Measurements from ENCODE around the gene PHF23. TPM values are rescaled to one million over a fixed set of nuclear protein-coding genes. Genes with fewer than 3 reads are reported as not detected.

PHF23 gene
- total and polyA plus RNA-seq, 11 donors, result 13.7 to 36.7 (median 23.0) TPM

MicroRNAs encoded within 50 kb of the gene (microRNA counts, 767-probe panel; counts per million panel counts)
- microRNA hsa-miR-324-3p, result 0 to 71.6 counts per million in 2 donors
- 2,601 to 2,684 counts per million in 2 donors for microRNA hsa-miR-324-5p

Small RNA genes within 50 kb of the gene (microRNA-seq; reads per million reads assigned to microRNA genes)
- gene MIR324, result 509 to 1,056 (median 1,017) reads per million in 4 donors

Other genes with a start within 250 kb of the PHF23 start
Only the 30 nearest of the 36 such genes appear.
- 1 to 10 TPM in 8 of 9 donors, under 1 TPM in 1; 0.83 to 2.1 (median 1.1) TPM for gene SLC16A13, start 203.4 kb downstream of the PHF23 start, total RNA-seq
- gene SLC16A13, start 203.4 kb downstream of the PHF23 start, polyA plus RNA-seq, result under 1 TPM; 0.87 to 0.95 TPM
- gene SLC16A11, start 195.4 kb downstream of the PHF23 start, total RNA-seq, result under 1 TPM in 8 of 9 donors, not detected in 1; 0.19 to 1.00 (median 0.79) TPM
- 1 to 10 TPM in 1 of 2 donors, under 1 TPM in 1; 0.68 to 1.4 TPM for gene SLC16A11, start 195.4 kb downstream of the PHF23 start, polyA plus RNA-seq
- 10 to 100 TPM in 2 of 9 donors, 1 to 10 TPM in 7; 1.5 to 30.1 (median 3.5) TPM for gene CLEC10A, start 159.2 kb downstream of the PHF23 start, total RNA-seq
- 1 to 10 TPM; 1.8 to 2.7 TPM for gene CLEC10A, start 159.2 kb downstream of the PHF23 start, polyA plus RNA-seq
- 1 to 10 TPM in 1 of 9 donors, under 1 TPM in 2, not detected in 6; 0.29 to 2.1 (median 0.39) TPM for gene ASGR2, start 124.6 kb downstream of the PHF23 start, total RNA-seq
- under 1 TPM in 1 of 2 donors, not detected in 1; 0.28 TPM for gene ASGR2, start 124.6 kb downstream of the PHF23 start, polyA plus RNA-seq
- gene ASGR1, start 60.1 kb downstream of the PHF23 start, total RNA-seq, result 1 to 10 TPM in 3 of 9 donors, under 1 TPM in 3, not detected in 3; 0.23 to 3.5 (median 0.72) TPM
- gene ASGR1, start 60.1 kb downstream of the PHF23 start, polyA plus RNA-seq, result under 1 TPM; 0.19 to 0.64 TPM
- 10 to 100 TPM; 12.0 to 24.3 (median 16.6) TPM for gene DLG4, start 19.6 kb downstream of the PHF23 start, total RNA-seq
- 10 to 100 TPM in 1 of 2 donors, 1 to 10 TPM in 1; 5.3 to 15.5 TPM for gene DLG4, start 19.6 kb downstream of the PHF23 start, polyA plus RNA-seq
- 1,000 to 10,000 TPM in 7 of 9 donors, 100 to 1,000 TPM in 2; 874 to 2,110 (median 1,385) TPM for gene ACADVL, start 19.5 kb downstream of the PHF23 start, total RNA-seq
- 1,000 to 10,000 TPM in 1 of 2 donors, 100 to 1,000 TPM in 1; 601 to 2,758 TPM for gene ACADVL, start 19.5 kb downstream of the PHF23 start, polyA plus RNA-seq
- 10 to 100 TPM; 14.0 to 28.6 (median 17.8) TPM for gene DVL2, start 4.9 kb downstream of the PHF23 start, total RNA-seq
- gene DVL2, start 4.9 kb downstream of the PHF23 start, polyA plus RNA-seq, result 10 to 100 TPM; 13.0 to 15.6 TPM
- gene GABARAP, start 3.0 kb upstream of the PHF23 start, total RNA-seq, result 100 to 1,000 TPM; 293 to 591 (median 491) TPM
- gene GABARAP, start 3.0 kb upstream of the PHF23 start, polyA plus RNA-seq, result 100 to 1,000 TPM; 580 to 674 TPM
- gene CTDNEP1, start 12.3 kb upstream of the PHF23 start, total RNA-seq, result 100 to 1,000 TPM in 6 of 9 donors, 10 to 100 TPM in 3; 54.0 to 126 (median 107) TPM
- 100 to 1,000 TPM in 1 of 2 donors, 10 to 100 TPM in 1; 54.4 to 120 TPM for gene CTDNEP1, start 12.3 kb upstream of the PHF23 start, polyA plus RNA-seq
- 10 to 100 TPM; 28.0 to 87.2 (median 52.6) TPM for gene ELP5, start 12.8 kb upstream of the PHF23 start, total RNA-seq
- gene ELP5, start 12.8 kb upstream of the PHF23 start, polyA plus RNA-seq, result 10 to 100 TPM; 33.5 to 47.0 TPM
- gene CLDN7, start 23.0 kb upstream of the PHF23 start, total RNA-seq, result 1 to 10 TPM in 5 of 9 donors, under 1 TPM in 2, not detected in 2; 0.36 to 2.6 (median 2.0) TPM
- gene CLDN7, start 23.0 kb upstream of the PHF23 start, polyA plus RNA-seq, result 1 to 10 TPM; 1.1 to 1.3 TPM
- gene SLC2A4, start 42.3 kb upstream of the PHF23 start, total RNA-seq, result 100 to 1,000 TPM in 7 of 9 donors, 10 to 100 TPM in 2; 82.0 to 184 (median 172) TPM
- gene SLC2A4, start 42.3 kb upstream of the PHF23 start, polyA plus RNA-seq, result 100 to 1,000 TPM in 1 of 2 donors, 10 to 100 TPM in 1; 48.5 to 107 TPM
- gene YBX2, start 55.2 kb upstream of the PHF23 start, total RNA-seq, result 1 to 10 TPM in 1 of 9 donors, under 1 TPM in 8; 0.32 to 1.6 (median 0.56) TPM
- 1 to 10 TPM in 1 of 2 donors, under 1 TPM in 1; 0.43 to 2.0 TPM for gene YBX2, start 55.2 kb upstream of the PHF23 start, polyA plus RNA-seq
- gene EIF5A, start 68.2 kb upstream of the PHF23 start, total RNA-seq, result 100 to 1,000 TPM; 120 to 500 (median 257) TPM
- 100 to 1,000 TPM; 403 to 934 TPM for gene EIF5A, start 68.2 kb upstream of the PHF23 start, polyA plus RNA-seq
- gene GPS2, start 75.9 kb upstream of the PHF23 start, total RNA-seq, result 100 to 1,000 TPM in 1 of 9 donors, 10 to 100 TPM in 8; 51.0 to 118 (median 61.2) TPM
- 10 to 100 TPM; 81.6 to 88.4 TPM for gene GPS2, start 75.9 kb upstream of the PHF23 start, polyA plus RNA-seq
- gene NEURL4, start 89.9 kb upstream of the PHF23 start, total RNA-seq, result 10 to 100 TPM; 13.6 to 39.2 (median 27.6) TPM
- 10 to 100 TPM; 23.0 to 29.6 TPM for gene NEURL4, start 89.9 kb upstream of the PHF23 start, polyA plus RNA-seq
- gene ACAP1, start 97.1 kb upstream of the PHF23 start, total RNA-seq, result 10 to 100 TPM in 5 of 9 donors, 1 to 10 TPM in 3, under 1 TPM in 1; 0.88 to 24.2 (median 16.4) TPM
- gene ACAP1, start 97.1 kb upstream of the PHF23 start, polyA plus RNA-seq, result 1 to 10 TPM; 2.6 to 6.1 TPM
- gene KCTD11, start 112.7 kb upstream of the PHF23 start, total RNA-seq, result 1 to 10 TPM; 3.4 to 9.0 (median 5.9) TPM
- gene KCTD11, start 112.7 kb upstream of the PHF23 start, polyA plus RNA-seq, result 1 to 10 TPM; 6.4 to 9.6 TPM
- not detected for gene TMEM95, start 115.7 kb upstream of the PHF23 start, total RNA-seq
- not detected for gene TMEM95, start 115.7 kb upstream of the PHF23 start, polyA plus RNA-seq
- gene TNK1, start 141.6 kb upstream of the PHF23 start, total RNA-seq, result 1 to 10 TPM; 1.4 to 6.2 (median 2.2) TPM
- 1 to 10 TPM; 1.8 to 2.1 TPM for gene TNK1, start 141.6 kb upstream of the PHF23 start, polyA plus RNA-seq
- gene PLSCR3, start 155.1 kb upstream of the PHF23 start, total RNA-seq, result 10 to 100 TPM; 14.3 to 29.5 (median 16.4) TPM
- gene PLSCR3, start 155.1 kb upstream of the PHF23 start, polyA plus RNA-seq, result 10 to 100 TPM; 21.2 to 28.3 TPM
- gene TMEM256, start 164.6 kb upstream of the PHF23 start, total RNA-seq, result 10 to 100 TPM; 51.9 to 78.7 (median 69.5) TPM
- 100 to 1,000 TPM in 1 of 2 donors, 10 to 100 TPM in 1; 74.4 to 195 TPM for gene TMEM256, start 164.6 kb upstream of the PHF23 start, polyA plus RNA-seq
- 10 to 100 TPM in 2 of 9 donors, 1 to 10 TPM in 7; 4.6 to 12.9 (median 7.3) TPM for gene NLGN2, start 168.4 kb upstream of the PHF23 start, total RNA-seq
- 10 to 100 TPM in 1 of 2 donors, 1 to 10 TPM in 1; 3.5 to 11.1 TPM for gene NLGN2, start 168.4 kb upstream of the PHF23 start, polyA plus RNA-seq
- not detected for gene SPEM1, start 180.9 kb upstream of the PHF23 start, total RNA-seq
- gene SPEM1, start 180.9 kb upstream of the PHF23 start, polyA plus RNA-seq, result not detected
- not detected for gene SPEM2, start 186.2 kb upstream of the PHF23 start, total RNA-seq
- not detected for gene SPEM2, start 186.2 kb upstream of the PHF23 start, polyA plus RNA-seq
- not detected for gene SPEM3, start 189.4 kb upstream of the PHF23 start, total RNA-seq
- not detected for gene SPEM3, start 189.4 kb upstream of the PHF23 start, polyA plus RNA-seq
- gene TMEM102, start 196.0 kb upstream of the PHF23 start, total RNA-seq, result 1 to 10 TPM; 1.7 to 6.8 (median 4.0) TPM
- 1 to 10 TPM; 1.8 to 4.5 TPM for gene TMEM102, start 196.0 kb upstream of the PHF23 start, polyA plus RNA-seq
- gene FGF11, start 200.1 kb upstream of the PHF23 start, total RNA-seq, result 1 to 10 TPM; 2.8 to 9.6 (median 7.8) TPM
- gene FGF11, start 200.1 kb upstream of the PHF23 start, polyA plus RNA-seq, result 1 to 10 TPM; 1.6 to 9.6 TPM
- gene CHRNB1, start 205.6 kb upstream of the PHF23 start, total RNA-seq, result 10 to 100 TPM in 7 of 9 donors, 1 to 10 TPM in 2; 8.2 to 14.2 (median 11.0) TPM
- gene CHRNB1, start 205.6 kb upstream of the PHF23 start, polyA plus RNA-seq, result 10 to 100 TPM; 11.2 to 27.3 TPM